GM12864 (cell line): ENCODE data around the gene DDI2.

Experiments used
- DNase-seq: peaks from one replicate; pipeline ENCODE4 v3.0.0-alpha.2; 2011; ENCODE audit warnings: low read depth
- H3K4me3 ChIP-seq: 2 replicates; pipeline ENCODE4 v1.5.1; 2011; ENCODE audit warnings: mild to moderate bottlenecking, low read depth, low read length, control low read depth
- TF ChIP-seq, protein P1 (sequence below): IDR thresholded peaks from 2 replicates; pipeline ENCODE4 v1.5.1; 2011; ENCODE audit warnings: low read depth, mild to moderate bottlenecking, moderate library complexity, low read length, control low read depth, inconsistent platforms; ENCODE audit errors: missing control alignments

Gene DDI2

DNA sequence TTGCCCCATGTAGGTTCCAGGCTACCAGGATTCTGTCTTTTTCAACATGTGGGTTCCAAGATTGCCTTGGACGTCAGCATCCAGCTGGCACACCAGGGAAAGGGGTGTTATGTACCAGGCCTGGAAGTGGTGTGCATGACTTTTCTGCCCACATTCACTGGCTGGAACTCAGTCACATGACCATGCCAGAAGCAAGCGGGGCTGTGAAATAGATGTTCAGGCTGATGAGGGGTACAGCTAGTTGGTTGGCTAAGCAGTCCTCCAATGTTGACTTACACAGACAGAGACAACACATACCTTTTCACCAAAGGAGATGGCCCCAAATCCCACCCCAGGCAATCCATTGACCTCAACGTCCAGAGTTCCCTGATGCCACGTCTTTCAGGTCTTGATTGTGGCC lies 52.6 kb downstream of the DDI2 start:
- no peak for DNase-seq
- H3K4me3 ChIP-seq, result no peak overlapping the region
- TF ChIP-seq, protein P1, sequence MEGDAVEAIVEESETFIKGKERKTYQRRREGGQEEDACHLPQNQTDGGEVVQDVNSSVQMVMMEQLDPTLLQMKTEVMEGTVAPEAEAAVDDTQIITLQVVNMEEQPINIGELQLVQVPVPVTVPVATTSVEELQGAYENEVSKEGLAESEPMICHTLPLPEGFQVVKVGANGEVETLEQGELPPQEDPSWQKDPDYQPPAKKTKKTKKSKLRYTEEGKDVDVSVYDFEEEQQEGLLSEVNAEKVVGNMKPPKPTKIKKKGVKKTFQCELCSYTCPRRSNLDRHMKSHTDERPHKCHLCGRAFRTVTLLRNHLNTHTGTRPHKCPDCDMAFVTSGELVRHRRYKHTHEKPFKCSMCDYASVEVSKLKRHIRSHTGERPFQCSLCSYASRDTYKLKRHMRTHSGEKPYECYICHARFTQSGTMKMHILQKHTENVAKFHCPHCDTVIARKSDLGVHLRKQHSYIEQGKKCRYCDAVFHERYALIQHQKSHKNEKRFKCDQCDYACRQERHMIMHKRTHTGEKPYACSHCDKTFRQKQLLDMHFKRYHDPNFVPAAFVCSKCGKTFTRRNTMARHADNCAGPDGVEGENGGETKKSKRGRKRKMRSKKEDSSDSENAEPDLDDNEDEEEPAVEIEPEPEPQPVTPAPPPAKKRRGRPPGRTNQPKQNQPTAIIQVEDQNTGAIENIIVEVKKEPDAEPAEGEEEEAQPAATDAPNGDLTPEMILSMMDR, result no peak

DNA sequence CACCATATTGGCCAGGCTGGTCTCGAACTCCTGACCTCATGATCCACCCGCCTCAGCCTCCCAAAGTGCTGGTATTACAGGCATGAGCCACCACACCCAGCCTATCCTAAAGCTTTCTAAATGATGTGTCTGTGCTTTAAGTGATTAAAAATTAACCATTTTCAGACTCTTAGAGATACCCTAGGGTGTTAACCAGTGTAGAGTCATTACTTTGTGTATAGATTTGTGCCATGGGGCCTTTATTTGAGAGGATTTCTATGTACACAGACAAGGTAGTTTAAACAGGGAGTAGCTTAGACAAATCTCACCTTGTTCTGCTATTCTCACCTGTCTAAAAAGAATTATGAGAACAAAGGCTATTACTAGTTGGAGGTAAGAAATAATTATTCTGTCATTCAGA lies 54.2 kb downstream of the DDI2 start:
- TF ChIP-seq, protein P1, result no peak
- no peak overlapping the region for H3K4me3 ChIP-seq
- no peak for DNase-seq

DNA sequence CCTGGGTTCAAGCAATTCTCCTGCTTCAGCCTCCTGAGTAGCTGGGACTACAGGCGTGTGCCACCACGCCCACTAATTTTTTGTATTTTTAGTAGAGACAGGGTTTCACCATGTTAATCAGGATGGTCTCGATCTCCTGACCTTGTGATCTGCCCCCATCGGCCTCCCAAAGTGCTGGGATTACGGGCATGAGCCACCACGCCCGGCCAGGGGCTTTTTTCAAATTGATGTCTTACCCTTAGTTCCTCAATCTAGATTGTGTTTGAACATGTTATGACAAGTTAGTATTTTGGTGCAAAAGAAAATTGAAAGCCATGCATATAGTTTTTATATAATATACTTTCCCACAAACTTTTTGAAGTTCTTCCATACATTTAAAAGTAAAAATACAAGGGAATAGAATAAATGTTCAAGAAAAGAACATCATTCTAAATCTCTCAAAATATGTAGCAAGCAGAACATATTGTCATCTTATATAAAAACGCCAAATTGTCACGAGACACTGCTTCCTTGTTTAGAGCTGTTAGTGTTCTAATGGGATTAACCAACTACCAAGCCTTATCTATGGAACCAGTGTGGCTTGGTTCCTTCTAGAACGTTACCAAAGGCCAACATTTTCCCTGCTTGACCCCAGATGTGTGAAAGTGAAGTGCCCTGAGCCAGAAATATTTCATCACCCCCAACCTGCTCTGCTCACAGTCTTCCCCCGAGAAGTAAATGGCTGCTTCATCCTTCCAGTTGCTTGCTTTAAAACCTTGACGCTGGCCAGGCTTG lies 57.3 kb downstream of the DDI2 start:
- no peak overlapping the region for H3K4me3 ChIP-seq
- DNase-seq, result no peak
- TF ChIP-seq, protein P1, result no peak

DNA sequence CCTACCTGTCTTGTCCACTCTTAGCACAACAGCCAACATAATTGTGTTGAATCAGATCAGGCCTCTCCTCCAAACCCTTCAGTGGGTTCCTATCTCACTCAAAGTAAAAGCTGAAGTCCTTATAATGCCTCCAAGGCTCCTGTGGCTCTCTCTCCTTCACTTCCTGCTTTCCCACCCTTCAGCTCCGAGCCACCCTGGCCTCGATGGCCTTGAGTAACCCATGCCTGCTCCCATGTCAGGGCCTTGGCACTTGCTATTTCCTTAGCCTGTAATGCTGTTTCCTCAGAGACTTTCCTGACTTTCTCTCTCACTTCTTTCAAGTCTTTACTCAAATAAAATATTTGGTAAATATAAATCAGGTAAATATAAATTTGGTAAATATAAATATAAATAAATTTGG lies 58.8 kb downstream of the DDI2 start:
- no peak overlapping the region for H3K4me3 ChIP-seq
- no peak for DNase-seq
- TF ChIP-seq, protein P1, result no peak

DNA sequence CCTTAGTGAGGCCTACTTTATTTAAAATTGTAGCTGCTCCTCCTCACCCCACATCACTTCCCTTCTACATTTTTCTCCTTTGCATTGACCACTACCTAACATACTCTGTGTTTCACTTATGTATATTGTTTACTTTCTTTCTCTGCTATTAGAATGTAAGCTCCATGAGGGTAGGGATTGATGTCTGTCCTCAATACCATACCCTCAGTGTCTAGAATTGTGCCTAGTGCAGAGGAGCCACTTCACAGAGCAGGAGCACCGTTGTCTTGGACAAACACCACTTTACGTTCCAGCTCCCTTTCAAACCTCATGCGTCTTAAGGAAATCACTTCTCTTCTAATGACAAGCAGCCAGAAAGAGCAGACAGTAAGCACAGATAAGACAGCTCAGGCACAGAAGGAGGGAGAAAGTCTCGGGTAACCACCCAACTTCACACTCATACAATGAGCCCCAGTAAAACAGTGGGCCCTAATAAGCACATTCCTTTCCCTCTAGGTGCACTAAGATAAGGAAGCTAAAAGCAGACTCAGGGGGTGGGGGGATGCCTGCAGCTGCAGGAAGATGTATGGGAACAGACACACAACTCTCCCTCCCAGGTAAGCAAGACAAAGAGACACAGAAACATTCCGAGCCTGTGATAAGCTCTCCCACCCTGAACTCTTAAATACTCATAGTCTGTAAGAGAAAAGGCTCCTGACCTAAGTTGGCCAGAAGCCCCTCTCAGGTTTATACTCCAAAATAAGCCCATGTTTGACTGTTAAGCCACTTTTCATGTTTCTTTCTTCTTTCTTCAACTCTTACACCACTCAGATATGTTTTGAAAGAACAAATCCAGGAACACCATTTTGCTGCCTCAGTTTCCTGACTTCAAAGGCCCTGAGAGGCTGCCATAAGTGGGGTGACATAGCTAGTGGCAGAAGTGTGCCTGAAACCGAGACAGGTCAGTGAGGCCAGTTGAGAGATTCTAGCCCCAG lies 59.7 kb downstream of the DDI2 start:
- no peak for DNase-seq
- TF ChIP-seq, protein P1, result no peak
- no peak overlapping the region for H3K4me3 ChIP-seq

DNA sequence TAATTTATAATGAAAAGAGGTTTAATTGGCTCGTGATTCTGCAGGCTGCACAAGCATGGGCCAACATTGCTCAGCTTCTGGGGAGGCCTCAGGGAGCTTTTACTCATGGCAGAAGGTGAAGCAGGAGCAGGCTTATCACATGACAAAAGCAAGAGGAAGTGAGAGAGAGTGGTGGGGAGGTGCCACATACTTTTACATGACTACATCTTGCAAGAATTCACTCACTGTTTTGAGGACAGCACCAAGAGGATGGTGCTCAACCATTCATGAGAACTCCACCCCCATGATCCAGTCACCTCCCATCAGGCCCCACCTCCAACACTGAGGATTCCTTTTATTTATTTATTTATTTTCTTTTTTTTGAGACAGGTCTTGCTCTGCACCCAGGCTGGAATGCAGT lies 61.3 kb downstream of the DDI2 start:
- no peak overlapping the region for H3K4me3 ChIP-seq
- peak; percentile 67 for DNase-seq

More for the DNA sequence above, 61.3 kb downstream of the DDI2 start:
- TF ChIP-seq, protein P1, result no peak
